ENCODE measurements around the gene CADPS2. TPM values are rescaled to one million over a fixed set of nuclear protein-coding genes. Genes with fewer than 3 reads are reported as not detected.

The CADPS2 gene
- total and polyA plus RNA-seq, 2 of the 8 experiments (the other 6 are each of a cell fraction or from before 2014, with no cell fraction given): 8.9 to 22.3 TPM

GRCh38 chr7:122605929-122606328 is 280.3 kb downstream of the CADPS2 start (continued):
- TF ChIP-seq CHD7 (IDR thresholded peaks at IDR 0.05; ENCODE audit: insufficient replicate concordance, low read length) (no peak), HDAC2 (IDR thresholded peaks at IDR 0.05; ENCODE audit: borderline replicate concordance in 1 of 2, low read depth in 2 of 2, low read length in 2 of 2) (no peak), ASH2L (IDR thresholded peaks at IDR 0.05; ENCODE audit: low read length) (no peak), NANOG (IDR thresholded peaks at IDR 0.05; ENCODE audit: insufficient read depth, low read depth, low read length, poor library complexity, severe bottlenecking) (no peak)

All from H1 (cell line).